GM12801 (cell line): ENCODE data around the gene STARD7.

Experiments
- TF ChIP-seq, protein P1 (sequence below): IDR thresholded peaks from one replicate; pipeline ENCODE4 v1.5.1; 2011; ENCODE audit warnings: control low read depth; ENCODE audit not compliant: insufficient read length; ENCODE audit errors: extremely low read depth

STARD7 gene

DNA sequence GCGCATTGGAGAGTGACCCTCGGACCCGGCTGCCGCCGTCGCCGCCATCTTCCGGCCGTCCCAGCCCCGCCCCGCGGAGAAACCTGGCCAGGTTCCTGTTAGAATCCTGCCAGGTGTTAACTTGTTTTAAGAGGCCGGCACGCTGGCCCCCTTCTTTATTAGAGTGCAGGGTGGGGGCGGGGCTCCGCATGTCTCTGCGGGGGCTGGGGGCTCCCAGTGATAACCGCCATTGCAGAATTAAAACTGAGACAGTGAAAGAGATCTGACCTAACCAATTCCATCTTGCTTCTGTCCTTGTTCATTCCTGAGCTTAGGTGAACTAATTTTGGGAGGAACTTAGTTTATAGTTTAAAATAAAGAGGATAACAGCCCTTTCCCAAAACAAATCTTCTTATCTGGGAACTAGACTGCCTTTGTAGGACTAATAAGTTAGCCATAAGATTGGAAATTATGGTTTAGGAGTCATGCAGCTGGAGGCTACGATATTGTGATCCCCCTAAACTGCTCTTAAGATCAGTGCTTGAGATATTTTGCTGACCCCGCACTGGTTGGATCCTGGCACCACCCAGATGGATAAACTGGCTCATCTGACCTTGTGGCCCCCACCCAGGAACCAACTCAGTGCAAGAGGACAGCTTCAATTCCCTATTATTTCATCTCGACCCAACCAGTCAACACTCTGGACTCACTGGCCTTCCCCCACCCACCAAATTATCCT is 543 bp upstream of the STARD7 start:
- TF ChIP-seq, protein P1, sequence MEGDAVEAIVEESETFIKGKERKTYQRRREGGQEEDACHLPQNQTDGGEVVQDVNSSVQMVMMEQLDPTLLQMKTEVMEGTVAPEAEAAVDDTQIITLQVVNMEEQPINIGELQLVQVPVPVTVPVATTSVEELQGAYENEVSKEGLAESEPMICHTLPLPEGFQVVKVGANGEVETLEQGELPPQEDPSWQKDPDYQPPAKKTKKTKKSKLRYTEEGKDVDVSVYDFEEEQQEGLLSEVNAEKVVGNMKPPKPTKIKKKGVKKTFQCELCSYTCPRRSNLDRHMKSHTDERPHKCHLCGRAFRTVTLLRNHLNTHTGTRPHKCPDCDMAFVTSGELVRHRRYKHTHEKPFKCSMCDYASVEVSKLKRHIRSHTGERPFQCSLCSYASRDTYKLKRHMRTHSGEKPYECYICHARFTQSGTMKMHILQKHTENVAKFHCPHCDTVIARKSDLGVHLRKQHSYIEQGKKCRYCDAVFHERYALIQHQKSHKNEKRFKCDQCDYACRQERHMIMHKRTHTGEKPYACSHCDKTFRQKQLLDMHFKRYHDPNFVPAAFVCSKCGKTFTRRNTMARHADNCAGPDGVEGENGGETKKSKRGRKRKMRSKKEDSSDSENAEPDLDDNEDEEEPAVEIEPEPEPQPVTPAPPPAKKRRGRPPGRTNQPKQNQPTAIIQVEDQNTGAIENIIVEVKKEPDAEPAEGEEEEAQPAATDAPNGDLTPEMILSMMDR: no peak

DNA sequence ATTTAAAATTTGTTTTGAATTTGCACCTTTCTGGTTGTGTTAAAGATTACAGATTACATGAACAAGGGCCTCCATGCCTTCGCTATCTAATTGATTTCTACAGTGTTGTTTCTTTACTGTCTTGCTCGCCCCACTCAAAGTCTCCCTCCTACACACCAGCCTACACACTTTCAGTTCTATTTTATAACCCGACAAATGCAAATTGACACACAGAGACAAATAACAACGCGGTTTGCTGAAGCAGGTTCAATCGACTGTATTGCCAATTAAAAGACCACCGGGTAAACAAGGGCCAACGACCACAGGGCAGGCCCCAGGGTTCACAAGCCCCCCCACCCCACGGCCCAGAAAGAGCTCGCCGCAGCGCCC is 869 bp downstream of the STARD7 start:
- TF ChIP-seq, protein P1: no peak

DNA sequence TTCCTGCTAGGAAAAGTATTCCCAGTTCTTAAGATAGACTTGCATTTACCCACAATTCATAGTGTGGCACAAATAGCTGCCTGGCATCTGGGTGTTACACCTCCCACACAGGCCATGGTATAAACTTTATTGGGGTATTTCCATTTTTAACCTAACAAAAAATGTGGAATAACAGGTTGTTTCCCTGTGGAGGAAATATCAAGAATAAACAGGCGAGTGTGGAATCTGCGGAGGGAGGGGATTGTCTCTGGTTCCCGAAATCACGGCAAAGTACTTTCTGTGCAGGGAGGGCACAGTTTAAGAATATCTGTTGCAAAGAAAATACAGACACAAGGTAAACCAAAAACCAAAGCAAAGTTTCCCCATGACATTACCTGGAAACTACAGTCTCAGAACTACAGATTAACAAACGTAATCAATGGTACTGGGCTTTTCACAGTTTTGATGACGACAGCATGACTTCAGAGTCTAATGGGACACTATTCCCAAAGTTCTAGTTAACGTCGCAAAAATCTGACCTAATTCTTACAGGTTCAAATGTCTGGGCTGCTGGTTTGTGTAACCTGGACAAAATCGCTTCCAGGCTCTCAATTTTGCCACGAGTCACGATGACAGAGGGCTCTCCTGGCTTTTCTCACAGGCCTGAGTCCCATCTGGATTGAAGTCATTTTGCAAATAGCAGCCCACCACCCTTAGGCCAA is 1.4 kb downstream of the STARD7 start:
- TF ChIP-seq, protein P1: no peak

DNA sequence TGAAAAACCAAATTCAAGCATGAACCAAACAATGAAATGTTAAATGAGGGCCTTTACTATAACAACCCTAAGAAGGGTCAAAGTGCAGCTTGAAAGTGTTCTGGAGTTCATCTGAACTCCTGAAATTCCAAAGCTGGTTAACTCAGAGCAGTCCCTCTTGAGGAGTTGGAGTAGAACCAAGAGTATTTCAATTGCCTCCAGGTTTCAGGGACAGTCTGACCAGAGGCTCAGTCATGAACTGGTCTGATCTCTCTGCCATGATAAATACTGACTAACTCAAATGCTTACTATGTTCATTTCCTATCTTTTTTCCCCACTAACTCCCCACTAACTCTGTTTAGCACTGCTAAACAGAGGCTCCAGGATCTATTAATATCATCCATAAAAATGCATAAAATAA is 2.7 kb downstream of the STARD7 start:
- TF ChIP-seq, protein P1: no peak

DNA sequence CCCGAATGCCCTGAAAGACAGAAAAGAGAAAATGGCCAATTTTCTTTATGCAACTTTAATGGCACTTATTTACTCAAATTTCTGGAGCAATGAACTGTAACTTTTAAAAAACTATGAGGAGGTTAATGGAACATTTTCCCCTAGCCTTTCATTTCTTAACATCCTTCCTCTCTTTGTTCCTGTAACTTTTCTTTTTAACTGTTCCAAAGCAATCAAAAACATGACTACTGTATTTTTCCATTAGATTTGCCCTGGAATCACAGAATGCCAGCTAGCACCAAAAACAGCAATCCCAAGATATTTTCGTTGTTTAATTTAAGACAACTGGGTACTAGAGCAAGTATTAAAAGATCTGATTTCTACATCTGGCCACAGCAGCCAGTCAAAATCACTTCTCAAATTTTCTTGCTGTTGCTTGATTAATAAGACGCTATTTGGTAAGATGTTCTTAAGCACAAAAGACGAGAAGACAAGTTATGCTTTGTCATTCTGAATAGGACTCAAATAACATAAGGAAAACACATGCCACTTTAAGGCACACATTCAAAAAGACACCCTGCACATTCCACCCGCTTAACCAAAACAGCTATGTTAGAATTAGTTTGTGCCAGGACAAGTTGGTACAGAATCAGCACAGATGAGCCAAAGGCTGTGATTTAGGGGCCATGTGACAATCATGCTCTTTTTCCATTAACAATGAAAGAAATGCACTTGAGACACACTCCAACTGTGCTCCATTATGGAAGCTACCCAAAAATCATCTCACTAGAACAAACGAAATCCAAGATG is 3.6 kb downstream of the STARD7 start:
- TF ChIP-seq, protein P1: no peak

DNA sequence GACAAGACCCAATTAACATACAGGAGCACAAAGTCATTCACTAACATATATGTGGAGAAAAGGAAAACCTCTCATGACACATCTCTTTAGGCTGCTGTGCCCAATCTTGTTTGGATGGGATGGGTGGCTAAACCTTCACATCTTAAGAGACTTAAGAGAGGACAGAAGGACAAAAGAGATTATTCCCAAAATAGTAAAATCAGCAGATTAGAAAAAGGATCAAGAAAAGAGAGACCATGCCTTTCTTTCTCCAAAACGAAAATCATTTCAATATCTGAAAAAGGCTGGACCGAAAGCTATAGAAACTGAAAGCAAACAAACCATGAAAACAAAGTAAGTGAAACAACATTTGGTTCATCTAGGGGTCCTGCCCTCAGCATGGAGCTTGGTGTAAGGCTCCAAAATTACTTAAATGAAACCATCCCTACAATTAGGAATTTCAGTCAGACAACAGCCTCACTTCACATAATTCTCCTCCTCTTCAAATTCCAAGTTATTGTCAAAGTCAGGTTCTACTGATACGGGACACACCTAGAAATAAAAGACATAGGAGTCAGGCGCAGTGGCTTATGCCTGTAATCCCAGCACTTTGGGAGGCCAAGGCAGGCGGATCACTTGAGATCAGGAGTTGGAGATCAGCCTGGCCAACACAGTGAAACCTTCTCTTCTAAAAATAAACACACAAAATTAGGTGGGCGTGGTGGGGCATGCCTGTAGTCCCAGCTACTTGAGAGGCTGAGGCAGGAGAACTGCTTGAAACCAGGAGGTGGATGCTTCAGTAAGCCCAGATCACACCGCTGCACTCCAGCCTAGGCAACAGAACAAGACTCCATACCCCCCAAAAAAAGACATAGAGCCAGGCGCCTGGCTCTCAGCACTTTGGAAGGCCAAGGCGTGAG is 5.2 kb downstream of the STARD7 start:
- TF ChIP-seq, protein P1: no peak
